NCI-H69 (cell line): Measurements from ENCODE around the gene OR52I1.
A peak's percentile ranks its signal among the peaks of the same experiment; 100 is the strongest.

Experiments used
- DNase-seq: peaks from one replicate; lab custom pipeline; 2025; lab: John Stamatoyannopoulos, UW

Gene OR52I1, protein sequence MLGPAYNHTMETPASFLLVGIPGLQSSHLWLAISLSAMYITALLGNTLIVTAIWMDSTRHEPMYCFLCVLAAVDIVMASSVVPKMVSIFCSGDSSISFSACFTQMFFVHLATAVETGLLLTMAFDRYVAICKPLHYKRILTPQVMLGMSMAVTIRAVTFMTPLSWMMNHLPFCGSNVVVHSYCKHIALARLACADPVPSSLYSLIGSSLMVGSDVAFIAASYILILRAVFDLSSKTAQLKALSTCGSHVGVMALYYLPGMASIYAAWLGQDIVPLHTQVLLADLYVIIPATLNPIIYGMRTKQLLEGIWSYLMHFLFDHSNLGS

DNA sequence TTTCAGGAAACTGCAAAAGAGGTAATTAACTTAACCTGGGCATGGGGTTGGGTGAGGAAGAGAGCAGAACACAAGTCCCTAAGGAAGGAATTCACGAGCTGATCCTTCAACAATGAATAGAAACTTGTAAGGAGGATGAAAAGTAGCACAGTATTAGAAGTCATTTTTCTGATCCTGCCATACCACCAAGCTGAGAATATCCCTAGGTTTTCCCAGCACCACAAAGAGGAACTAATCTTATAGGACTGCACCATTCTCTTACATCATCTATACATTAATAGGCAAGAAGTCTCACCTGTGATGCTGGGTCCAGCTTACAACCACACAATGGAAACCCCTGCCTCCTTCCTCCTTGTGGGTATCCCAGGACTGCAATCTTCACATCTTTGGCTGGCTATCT, at the start of gene OR52I1:
OR52I1 (plus strand) TSS at position 301 of the 400 bp plus-strand sequence; CDS start at position 301, 0 bp downstream.
- DNase-seq, result no peak

DNA sequence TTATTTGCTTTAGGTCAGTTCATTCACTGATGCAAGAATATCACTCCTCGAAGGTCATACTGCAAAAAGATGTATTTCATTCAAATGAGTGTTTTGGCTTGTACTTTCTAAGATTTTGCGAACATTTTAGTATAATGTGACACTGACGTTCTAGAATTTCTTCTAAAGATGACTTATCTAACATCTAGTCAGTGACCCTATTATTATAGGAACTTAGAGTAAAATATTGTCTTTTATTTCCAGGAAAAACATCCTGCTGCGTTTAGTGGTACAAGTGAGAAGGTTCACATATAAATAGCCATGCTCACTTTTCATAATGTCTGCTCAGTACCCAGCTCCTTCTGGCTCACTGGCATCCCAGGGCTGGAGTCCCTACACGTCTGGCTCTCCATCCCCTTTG, 48.9 kb upstream of the OR52I1 start, which contains the start of gene OR52M1:
OR52M1 (plus strand) TSS at position 301 of the 400 bp plus-strand sequence; CDS start at position 301, 0 bp downstream.
- no peak for DNase-seq

DNA sequence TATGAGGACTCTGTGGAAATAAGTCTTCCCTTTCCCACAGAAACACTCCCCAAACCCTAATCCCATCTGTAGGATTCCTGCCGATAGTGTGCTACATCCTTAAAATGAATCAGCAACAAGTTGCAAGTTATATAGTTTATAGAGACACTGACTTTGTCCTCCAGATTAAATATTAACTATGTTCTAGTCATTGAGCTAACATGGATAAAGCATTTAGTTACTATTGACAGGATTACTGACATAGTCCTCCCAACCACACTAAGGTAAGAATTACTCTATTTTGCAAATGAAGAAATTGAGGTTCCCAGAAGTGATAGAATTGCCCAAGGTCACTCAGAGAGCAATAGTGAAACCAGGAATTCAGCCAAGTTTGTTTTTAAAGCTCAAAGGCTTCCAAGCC, 47.0 kb upstream of the OR52I1 start:
- DNase-seq, result no peak

DNA sequence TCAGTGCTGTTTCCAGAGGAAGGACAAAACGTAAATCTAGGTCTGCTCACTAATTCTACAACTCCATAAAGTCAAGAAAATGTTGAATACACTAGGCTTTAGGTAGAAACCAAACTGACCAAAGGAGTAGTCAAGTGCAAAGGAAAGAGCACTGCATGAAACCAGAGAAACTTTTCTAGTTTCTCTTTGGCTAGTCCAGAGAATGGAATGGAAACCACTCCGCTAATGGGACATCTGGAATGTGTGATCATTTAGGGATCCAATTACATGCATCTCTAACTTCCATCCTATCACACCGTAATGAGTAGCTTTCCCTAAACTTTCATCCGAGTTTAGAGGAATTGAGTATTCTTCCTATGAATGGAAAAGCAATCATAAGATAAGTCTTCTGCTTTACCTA, 46.4 kb upstream of the OR52I1 start:
- no peak for DNase-seq

DNA sequence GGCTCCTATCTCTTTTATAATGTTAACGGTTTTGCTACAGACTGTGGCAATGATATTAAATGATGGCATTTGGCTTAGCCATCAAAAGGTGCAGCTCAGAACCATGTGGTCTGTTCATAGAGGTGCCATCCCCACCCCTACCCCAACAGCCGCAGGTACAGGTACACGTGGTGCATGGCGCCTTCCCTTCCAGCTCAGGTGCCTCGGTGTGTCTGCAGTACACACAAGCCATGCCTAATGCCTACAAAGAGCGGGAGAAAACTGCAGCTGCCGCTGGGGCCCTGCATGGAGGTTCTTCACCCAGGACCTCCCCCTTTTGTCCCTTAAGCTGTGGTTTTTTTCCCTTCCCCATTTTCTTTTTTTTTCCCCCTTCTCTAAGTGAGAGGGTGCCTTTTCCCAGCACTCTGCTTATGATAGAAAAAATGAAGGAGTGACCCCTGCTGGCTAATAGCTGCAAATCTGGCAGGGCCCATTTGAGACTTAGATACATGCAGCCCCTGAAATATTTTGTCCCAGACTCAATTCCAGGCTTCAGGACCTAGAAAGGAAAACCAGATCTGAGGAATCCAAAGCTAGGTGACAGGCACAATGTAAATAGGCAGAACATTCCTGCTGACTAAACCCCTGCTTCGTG, 42.4 kb upstream of the OR52I1 start:
- no peak for DNase-seq

DNA sequence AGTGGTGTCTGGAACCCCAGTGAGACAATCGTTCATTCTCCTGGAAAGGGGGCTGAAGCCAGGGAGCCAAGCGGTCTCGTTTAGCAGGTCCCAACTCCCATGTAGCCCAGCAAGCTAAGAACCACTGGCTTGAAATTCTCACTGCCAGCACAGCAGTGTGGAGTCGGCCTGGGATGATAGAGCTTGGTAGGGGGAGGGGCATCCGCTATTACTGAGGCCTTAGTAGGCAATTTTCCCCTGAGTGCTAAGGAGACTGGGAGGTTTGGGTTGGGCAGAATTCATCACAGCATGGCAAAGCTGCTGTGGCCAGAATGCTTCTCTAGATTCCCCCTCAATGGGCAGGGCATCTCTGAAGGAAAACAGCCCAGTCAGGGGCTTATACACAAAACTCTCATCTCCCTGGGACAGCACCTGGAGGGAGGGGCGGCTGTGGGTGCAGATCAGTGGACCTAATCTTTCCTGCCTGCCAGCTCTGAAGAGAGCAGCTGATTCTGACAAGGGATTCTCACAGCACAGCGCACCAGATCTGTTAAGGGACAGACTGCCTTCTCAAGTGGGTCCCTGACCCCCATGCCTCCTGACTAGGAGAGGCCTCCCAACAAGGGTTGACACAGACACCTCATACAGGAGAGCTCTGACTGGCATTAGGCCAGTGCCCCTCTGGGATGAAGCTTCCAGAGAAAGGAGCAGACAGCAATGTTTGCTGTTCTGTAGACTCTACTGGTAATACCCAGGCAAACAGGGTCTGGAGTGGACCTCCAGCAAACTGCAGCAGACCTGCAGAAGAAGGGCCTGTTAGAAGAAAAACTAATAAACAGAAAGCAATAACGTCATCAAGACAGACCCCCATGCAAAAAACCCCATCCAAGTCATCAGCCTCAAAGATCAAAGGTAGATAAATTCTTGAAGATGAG, 34.1 kb upstream of the OR52I1 start:
- DNase-seq, result no peak

DNA sequence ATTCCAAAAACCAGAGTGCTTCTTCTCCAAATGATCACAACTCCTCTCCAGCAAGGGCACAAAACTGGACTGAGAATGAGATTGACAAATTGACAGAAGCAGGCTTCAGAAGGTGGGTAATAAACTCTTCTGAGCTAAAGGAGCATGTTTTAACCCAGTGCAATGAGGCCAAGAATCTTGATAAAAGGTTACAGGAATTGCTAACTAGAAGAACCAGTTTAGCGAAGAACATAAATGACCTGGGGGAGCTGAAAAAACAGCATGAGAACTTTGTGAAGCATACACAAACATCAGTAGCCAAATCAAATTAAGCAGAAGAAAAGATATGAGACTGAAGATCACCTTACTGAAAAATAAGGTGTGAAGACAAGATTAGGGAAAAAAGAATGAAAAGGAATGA, 33.4 kb upstream of the OR52I1 start:
- no peak for DNase-seq

DNA sequence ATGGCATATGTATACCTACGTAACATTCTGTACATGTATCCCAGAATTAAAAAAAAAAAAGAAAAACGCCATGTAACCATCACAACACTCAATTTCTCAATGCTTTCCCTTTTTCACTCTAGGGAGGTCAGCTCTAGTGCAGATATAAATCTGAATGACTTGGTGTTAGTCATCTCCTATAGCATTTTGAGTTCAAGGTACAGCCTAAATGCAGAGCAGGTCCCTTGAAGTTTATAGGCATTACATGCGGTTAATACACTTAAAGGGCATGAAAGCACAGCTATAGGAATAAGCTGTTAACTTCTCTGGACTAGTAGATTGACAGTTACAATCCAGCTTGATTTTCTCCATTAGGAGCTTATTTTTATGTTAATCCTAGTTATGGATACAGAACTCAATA, 28.5 kb upstream of the OR52I1 start:
- no peak for DNase-seq

DNA sequence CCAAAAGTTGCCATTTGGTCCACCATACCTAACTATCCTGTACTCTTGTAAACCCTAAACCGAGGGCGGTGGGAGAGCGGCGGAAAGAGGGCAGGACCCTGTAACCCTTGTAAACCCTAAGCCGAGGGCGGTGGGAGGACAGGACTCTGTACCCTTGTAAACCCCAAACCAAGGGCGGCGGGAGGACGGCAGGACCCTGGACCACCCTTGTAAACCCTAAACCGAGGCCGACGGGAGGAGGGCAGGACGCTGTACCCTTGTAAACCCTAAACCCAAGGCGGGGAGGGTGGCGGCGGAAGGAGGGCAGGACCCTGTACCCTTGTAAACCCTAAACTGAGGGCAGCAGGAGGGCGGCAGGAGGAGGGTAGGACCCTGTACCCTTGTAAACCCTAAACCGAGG, 24.8 kb upstream of the OR52I1 start:
- DNase-seq, result no peak

DNA sequence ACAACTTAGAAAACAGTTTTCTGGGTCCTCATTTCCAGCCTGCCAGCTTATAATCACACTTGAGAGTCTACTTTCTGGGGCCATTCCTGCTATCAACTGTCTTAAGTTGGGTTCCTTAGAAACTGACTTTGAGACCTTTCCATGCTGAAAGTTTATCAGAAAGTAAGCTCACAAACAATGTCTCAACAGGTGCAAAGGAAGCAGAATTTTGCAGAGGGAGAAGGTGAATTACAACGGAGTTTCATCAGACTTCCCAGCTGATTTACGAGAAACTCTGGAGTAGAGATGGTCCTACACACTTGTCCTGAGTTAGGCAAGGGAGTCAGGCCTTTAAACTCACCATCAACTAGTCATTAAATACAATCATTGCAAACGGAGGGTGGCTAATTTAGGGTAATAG, 17.0 kb upstream of the OR52I1 start:
- DNase-seq, result no peak

DNA sequence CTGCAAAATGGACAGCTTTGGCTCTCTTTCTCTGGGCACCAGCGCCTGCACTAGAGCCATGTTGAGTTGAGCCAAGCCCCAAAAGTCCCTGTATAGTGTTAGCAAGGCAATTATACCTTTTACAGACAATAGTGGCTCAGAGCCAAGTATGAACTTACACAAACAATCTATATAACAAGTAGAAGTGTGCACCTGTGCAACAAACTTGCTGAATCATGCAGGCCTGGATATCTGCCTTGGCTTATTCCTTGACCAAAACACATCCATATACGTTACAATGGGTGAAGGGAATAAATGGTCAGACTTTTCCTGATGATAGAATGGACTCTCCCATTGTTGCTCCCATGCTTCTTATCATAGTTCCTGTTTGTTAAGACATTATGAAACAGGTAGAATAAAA, 16.1 kb upstream of the OR52I1 start:
- DNase-seq, result peak; percentile 8

DNA sequence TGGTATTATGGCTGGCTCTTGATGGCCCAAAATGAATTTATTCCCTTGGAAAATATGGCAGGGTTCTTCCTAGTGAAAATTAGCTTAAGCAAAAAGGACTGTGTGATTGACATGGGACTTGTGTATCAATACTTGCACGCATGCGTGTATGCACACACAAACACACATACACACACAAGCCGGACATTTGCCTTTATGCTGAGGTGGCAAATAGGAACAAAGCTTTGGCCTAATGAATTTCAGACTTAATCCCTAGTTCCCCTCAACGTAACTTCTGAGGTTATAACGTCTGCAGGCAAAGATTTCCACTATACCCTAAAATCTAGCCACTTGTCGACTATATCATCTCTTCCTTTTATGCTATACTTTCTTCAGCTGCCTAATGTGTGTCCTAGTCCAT, 15.2 kb upstream of the OR52I1 start:
- DNase-seq, result no peak

DNA sequence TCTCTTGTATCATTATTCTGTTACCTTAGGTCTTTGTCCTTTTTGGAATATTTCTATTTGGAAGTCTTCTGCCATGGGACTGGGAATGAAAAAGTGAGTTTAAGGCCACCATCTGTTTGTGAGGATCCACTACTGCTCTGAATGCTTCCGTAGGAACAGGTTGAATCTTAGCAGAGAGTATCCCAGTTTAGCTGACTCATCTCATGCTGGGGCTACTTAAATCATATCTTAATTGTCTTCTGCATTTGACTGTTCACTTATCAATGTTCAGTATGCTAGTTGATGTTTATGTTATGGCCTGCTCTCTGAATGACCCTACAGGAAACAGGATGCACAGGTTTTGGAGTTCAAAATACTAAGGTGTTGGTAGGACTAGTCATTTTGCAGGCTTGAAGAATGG, 13.7 kb upstream of the OR52I1 start:
- DNase-seq, result no peak

DNA sequence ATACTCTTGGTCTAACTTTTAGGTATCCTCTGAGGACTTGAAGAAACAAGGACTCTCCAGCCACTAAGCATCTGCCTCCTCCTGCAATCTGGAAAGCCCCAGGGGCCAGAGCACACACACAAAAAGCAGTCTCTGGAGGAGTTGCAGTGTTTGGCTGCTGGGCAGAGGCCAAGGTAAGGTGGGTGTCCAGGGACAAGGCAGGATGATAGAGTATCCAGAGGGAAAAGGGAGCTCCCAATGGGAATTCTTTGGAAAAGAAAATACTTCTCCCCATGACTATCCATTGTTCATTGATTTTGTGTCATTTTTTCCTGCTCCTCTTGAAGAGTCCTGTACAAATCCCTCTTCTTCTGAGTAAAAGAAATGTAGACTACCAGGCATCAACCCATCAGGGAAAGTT, 12.4 kb upstream of the OR52I1 start, which contains the start of gene OR52I2:
OR52I2 (plus strand) TSS at position 301 of the 400 bp plus-strand sequence.
- DNase-seq, result no peak

DNA sequence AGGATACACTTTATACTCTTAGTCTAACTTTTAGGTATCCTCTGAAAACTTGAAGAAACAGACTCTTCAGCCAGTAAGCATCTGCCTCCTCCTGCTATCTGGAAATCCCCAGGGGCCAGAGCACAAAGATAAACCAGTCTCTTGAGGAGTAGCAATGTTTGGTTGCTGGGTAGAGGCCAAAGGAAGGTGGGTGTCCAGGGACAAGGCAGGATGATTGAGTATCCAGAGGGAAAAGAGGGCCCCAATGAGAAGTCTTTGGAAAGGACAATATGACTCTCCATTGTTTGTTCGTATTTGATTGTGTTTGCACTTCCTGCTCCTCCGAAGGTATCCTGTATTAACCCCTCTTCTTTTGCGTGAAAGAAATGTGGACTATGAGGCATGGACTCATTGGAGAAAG, 4.8 kb upstream of the OR52I1 start:
- DNase-seq, result no peak

DNA sequence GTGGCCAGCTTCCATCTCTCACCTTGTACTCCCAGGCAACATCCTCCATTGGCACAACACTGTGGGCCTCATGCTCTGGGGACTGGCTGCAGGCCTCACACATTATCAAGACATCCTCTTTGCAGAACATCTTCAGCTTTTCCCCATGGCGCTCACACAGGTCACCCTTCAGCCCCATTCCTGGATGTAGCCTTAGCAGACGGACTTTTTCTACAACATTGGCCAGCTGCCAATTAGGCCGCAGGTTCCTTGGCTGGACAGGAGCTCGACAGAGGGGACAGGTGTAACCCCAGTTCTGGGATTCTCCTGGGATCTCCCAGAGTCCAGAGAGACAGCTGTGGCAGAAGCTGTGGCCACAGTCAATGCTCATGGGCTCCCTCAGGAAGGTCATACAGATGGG, 11.2 kb downstream of the OR52I1 start:
- DNase-seq, result no peak

DNA sequence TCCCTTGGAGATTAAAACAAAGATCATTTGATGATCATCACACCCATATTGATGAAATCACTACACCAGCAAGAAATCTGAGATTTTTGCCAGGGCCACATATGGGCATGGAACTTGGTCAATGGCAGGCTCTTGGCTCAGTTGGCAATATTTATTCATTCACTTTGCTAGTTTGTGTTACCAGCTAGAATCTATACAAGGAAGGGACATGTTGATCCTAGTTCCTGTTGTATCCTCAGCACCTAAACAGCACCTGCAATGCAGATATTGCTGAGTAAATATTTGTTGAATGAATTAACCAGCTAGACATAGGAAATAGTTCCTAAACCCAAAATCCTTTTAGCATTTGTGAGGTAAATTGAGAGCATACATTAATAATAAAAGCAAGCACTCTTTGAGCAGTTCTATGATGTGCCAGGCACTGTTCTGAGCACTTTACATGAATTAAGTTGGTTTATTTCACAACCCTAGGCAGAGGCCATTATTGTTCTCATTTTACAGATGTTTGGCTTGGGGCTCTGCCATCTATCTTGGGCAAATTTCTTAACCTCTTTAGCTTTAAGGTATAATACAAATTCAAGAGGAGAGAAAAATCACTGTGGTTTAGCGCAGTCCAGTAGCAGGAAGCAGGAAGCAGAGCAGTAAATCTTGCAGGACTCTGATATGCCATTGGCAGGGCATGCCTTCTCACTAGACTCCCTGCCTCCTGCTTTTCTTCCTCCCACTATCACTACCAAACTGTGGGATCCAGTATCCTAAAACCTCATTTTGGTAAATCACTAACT, 12.6 kb downstream of the OR52I1 start:
- peak; percentile 60 for DNase-seq

DNA sequence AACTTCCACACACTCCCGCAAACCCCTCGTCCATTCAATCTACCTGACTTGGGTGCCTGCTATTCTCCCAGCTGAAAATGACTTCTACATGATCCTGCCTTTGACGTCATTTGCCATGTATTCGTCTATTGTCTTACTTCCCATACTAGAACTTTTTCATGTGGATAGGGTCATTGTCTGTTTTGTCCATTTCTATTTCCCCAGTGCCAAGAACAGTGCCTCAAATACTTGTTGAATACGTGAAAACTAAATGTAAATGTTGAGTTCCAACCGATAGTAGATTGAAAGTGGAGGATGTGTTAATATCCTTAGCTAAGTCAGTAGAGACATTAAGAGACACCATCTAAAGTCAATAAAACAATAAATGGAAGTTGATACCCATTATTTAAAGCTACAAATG, 13.3 kb downstream of the OR52I1 start:
- peak; percentile 46 for DNase-seq

DNA sequence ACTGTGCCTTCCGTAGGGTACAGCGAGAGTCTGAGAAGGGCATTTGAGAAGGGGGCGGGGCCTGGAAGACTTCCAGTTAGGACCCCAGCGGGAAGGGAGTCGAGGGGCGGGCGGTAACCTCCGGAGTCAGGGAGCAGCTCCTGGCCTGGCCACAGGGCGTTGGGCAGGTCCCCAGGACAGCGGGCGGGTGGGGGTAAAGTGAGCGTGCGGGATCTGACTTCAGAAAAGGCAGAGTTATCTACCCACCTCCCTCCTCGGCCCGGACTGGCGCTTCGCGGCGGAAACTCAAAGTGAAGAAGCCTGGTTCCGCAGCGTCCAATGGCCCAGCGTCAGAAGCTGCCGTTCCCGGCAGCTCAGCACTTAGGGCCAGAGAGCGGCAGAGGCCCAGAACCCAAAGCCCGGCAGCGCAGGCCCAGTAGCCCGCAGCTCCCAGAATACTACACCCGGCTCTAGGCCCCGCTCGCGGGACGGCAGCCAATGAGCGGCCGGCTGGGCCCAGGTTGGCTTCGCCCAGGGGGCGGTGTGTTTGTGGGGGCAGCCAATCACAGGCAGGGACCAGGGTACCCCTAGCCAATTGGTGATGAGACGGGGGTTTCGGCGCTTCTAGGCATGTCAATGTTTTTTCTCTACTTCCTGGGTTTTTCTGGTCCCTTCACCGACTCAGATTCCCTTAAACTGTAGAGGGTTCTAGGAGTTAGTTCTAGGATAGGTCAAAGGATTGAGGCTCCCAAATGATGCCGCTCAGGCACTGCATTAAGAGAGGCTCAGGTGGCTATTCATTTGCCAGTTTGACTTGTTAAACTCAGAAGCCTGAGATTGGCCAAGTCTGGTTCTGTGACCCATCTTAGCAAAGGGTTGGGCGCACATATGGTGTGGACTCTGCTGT, 14.2 kb downstream of the OR52I1 start, which contains the start of gene TRIM68:
TRIM68 (minus strand) TSS at position 451 of the 886 bp plus-strand sequence. CDS start 2,727 bp downstream, outside the sequence.
- DNase-seq, result peak; percentile 96

DNA sequence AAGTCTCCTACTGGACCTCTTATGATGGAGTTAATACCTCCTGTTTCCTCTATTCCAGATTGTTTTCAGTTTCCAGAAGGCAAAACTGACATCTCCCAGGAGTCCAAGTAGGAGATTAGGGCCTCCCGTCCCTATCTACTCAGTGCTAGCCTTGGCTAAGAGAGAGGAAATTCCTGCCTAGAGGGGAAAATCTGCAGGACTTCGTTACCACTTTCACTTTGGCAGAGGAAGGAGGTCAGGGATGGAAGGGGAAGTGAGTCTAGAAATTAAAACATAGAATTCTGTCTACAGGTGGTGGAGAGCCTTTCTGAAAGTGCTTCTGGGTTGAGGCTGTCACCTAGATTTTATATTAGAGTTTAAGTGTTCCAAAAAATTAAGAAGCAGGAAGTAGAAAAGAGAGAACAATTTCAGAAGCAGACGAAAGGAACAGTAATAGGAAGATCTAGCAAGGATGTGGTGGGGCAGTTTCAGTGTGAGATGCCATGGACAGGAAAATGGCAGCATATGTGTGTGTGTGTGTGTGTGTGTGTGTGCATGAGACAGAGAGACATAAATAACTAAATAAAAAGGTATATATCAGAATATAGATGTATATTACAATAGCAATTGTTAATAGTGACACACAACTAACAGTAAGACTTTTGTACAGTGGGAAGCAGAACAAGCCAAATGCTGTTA, 16.6 kb downstream of the OR52I1 start:
- DNase-seq, result peak; percentile 7
